Liver (tissue), 3 donors: ENCODE results near the gene KMT2D.

Source experiments
- EGR1 ChIP-seq, 2 donors: IDR thresholded peaks; 2 replicates each; pipeline ENCODE4 v1.6.1; 2016 to 2018; ENCODE audit warnings: antibody characterized with exemption in 2 of 2, low read depth in 2 of 2
- RAD21 ChIP-seq, 2 donors: IDR thresholded peaks; 2 replicates each; pipeline ENCODE4 v1.6.1; 2016; ENCODE audit warnings: antibody characterized with exemption in 2 of 2, mild to moderate bottlenecking in 2 of 2
- YY1 ChIP-seq: IDR thresholded peaks from 2 replicates; pipeline ENCODE4 v1.6.1; 2016; ENCODE audit warnings: antibody characterized with exemption, mild to moderate bottlenecking
- TF ChIP-seq, protein P1 (sequence below): fragments of 150-350 bp; IDR thresholded peaks from 2 replicates; pipeline ENCODE4 v1.5.1; 2017; ENCODE audit warnings: improper control_type of control experiment, low read depth, low read length; ENCODE audit not compliant: missing input control
- donor health status: healthy.
- donor health status: healthy.

DNA sequence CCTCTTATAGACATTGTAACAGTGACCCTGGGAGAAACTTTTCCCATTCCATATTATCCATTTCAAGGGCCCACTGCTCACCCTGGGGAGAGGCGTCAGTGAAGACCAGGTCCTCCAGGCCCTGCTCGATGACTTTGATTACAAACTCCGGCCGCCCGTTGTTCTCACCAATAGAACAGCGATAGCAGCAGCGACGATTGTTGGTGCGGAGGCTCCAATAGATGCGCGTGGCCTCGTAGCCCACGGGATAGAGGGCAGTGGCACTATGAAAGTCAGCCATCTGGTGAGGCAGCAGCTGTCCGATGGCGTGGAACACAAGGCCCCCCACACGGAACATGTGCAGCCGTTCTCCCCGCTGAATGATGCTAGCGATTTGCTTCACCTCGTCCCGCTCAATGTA is 34.5 kb downstream of the KMT2D start:
- TF ChIP-seq, protein P1, sequence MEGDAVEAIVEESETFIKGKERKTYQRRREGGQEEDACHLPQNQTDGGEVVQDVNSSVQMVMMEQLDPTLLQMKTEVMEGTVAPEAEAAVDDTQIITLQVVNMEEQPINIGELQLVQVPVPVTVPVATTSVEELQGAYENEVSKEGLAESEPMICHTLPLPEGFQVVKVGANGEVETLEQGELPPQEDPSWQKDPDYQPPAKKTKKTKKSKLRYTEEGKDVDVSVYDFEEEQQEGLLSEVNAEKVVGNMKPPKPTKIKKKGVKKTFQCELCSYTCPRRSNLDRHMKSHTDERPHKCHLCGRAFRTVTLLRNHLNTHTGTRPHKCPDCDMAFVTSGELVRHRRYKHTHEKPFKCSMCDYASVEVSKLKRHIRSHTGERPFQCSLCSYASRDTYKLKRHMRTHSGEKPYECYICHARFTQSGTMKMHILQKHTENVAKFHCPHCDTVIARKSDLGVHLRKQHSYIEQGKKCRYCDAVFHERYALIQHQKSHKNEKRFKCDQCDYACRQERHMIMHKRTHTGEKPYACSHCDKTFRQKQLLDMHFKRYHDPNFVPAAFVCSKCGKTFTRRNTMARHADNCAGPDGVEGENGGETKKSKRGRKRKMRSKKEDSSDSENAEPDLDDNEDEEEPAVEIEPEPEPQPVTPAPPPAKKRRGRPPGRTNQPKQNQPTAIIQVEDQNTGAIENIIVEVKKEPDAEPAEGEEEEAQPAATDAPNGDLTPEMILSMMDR, result no peak
- TF ChIP-seq EGR1 (IDR thresholded peaks at IDR 0.05; ENCODE audit: low read depth in 2 of 2) (no peak), YY1 (no peak), RAD21 (IDR thresholded peaks at IDR 0.05) (no peak)
